ENCODE results near the gene MAP4K4.
"Not testable (repeated sequence)": the region's sequence is repeated elsewhere in the genome, so short reads cannot be mapped to it uniquely, and the experiment has no call there.

The MAP4K4 gene

GRCh38 chr2:101899265-101899664 is 201.8 kb downstream of the MAP4K4 start:
- no peak for TF ChIP-seq ZNF274 (IDR thresholded peaks at IDR 0.05; ENCODE audit: low read depth, low read length)
- no peak overlapping the region for H3K4me3 ChIP-seq (ENCODE audit: low read length)

- no peak overlapping the region for H3K4me3 ChIP-seq (ENCODE audit: low read length)
- TF ChIP-seq ZNF274 (IDR thresholded peaks at IDR 0.05; ENCODE audit: low read depth, low read length), result no peak
These were observed 202.4 kb downstream of the MAP4K4 start for GRCh38 chr2:101899871-101900270.

GRCh38 chr2:101900375-101900774 is 202.9 kb downstream of the MAP4K4 start:
- H3K4me3 ChIP-seq (ENCODE audit: low read length), result no peak overlapping the region
- no peak for TF ChIP-seq ZNF274 (IDR thresholded peaks at IDR 0.05; ENCODE audit: low read depth, low read length)

- H3K4me3 ChIP-seq (ENCODE audit: low read length), result no peak overlapping the region
- no peak for TF ChIP-seq ZNF274 (IDR thresholded peaks at IDR 0.05; ENCODE audit: low read depth, low read length)
These were observed 203.7 kb downstream of the MAP4K4 start for GRCh38 chr2:101901241-101901640.

- no peak for TF ChIP-seq ZNF274 (IDR thresholded peaks at IDR 0.05; ENCODE audit: low read depth, low read length)
- no peak overlapping the region for H3K4me3 ChIP-seq (ENCODE audit: low read length)
These were observed 204.7 kb downstream of the MAP4K4 start for GRCh38 chr2:101902169-101902568.

GRCh38 chr2:101904916-101905315 is 207.4 kb downstream of the MAP4K4 start:
- H3K4me3 ChIP-seq (ENCODE audit: low read length), result no peak overlapping the region
- TF ChIP-seq ZNF274 (IDR thresholded peaks at IDR 0.05; ENCODE audit: low read depth, low read length), result no peak

GRCh38 chr2:101905746-101906336 is 208.3 kb downstream of the MAP4K4 start:
- no peak for TF ChIP-seq ZNF274 (IDR thresholded peaks at IDR 0.05; ENCODE audit: low read depth, low read length)

GRCh38 chr2:101909760-101910159 is 212.3 kb downstream of the MAP4K4 start:
- no peak for TF ChIP-seq ZNF274 (IDR thresholded peaks at IDR 0.05; ENCODE audit: low read depth, low read length)
- H3K4me3 ChIP-seq (ENCODE audit: low read length), result no peak overlapping the region

More at GRCh38 chr2:101905746-101906336, 208.3 kb downstream of the MAP4K4 start:
- no peak overlapping the region for H3K4me3 ChIP-seq (ENCODE audit: low read length)

- no peak for TF ChIP-seq ZNF274 (IDR thresholded peaks at IDR 0.05; ENCODE audit: low read depth, low read length)
- H3K4me3 ChIP-seq (ENCODE audit: low read length), result no peak overlapping the region
These were observed 215.0 kb downstream of the MAP4K4 start for GRCh38 chr2:101912545-101912944.

- no peak for TF ChIP-seq ZNF274 (IDR thresholded peaks at IDR 0.05; ENCODE audit: low read depth, low read length)
- H3K4me3 ChIP-seq (ENCODE audit: low read length), result no peak overlapping the region
These were observed 223.9 kb downstream of the MAP4K4 start for GRCh38 chr2:101921319-101921952.

GRCh38 chr2:101921953-101922325 is 224.4 kb downstream of the MAP4K4 start:
- H3K4me3 ChIP-seq (ENCODE audit: low read length), result no peak overlapping the region
- no peak for TF ChIP-seq ZNF274 (IDR thresholded peaks at IDR 0.05; ENCODE audit: low read depth, low read length)

- not testable (repeated sequence) for H3K4me3 ChIP-seq (ENCODE audit: low read length)
These were observed 226.8 kb downstream of the MAP4K4 start for GRCh38 chr2:101924311-101924710.

GRCh38 chr2:101930019-101930418 is 232.5 kb downstream of the MAP4K4 start:
- TF ChIP-seq ZNF274 (IDR thresholded peaks at IDR 0.05; ENCODE audit: low read depth, low read length), result no peak
- H3K4me3 ChIP-seq (ENCODE audit: low read length), result no peak overlapping the region

GRCh38 chr2:101930847-101931246 is 233.3 kb downstream of the MAP4K4 start:
- H3K4me3 ChIP-seq (ENCODE audit: low read length), result no peak overlapping the region
- no peak for TF ChIP-seq ZNF274 (IDR thresholded peaks at IDR 0.05; ENCODE audit: low read depth, low read length)

GRCh38 chr2:101931402-101931801 is 233.9 kb downstream of the MAP4K4 start:
- no peak overlapping the region for H3K4me3 ChIP-seq (ENCODE audit: low read length)
- no peak for TF ChIP-seq ZNF274 (IDR thresholded peaks at IDR 0.05; ENCODE audit: low read depth, low read length)

- H3K4me3 ChIP-seq (ENCODE audit: low read length), result not testable (repeated sequence)
These were observed 238.3 kb downstream of the MAP4K4 start for GRCh38 chr2:101935764-101936163.

All from GM08714 (cell line).